NCI-H82 (cell line): ENCODE measurements around the gene HOXD10.

Source experiments
- DNase-seq: peaks from one replicate; lab custom pipeline; 2025; lab: John Stamatoyannopoulos, UW

The HOXD10 gene

GRCh38 chr2:176136374-176137251 is 20.0 kb downstream of the HOXD10 start:
- peak; percentile 73 for DNase-seq

- no peak for DNase-seq
Measured at GRCh38 chr2:176137252-176137580, 20.6 kb downstream of the HOXD10 start.

- DNase-seq = no peak
Measured at GRCh38 chr2:176137906-176138305, 21.3 kb downstream of the HOXD10 start.

- DNase-seq = no peak
Measured at GRCh38 chr2:176138526-176138922, 21.9 kb downstream of the HOXD10 start.

- no peak for DNase-seq
Measured at GRCh38 chr2:176138923-176139660, 22.5 kb downstream of the HOXD10 start.

GRCh38 chr2:176139661-176140512 is 23.3 kb downstream of the HOXD10 start:
- no peak for DNase-seq

- peak; percentile 93 for DNase-seq
Measured at GRCh38 chr2:176140513-176141317, 24.1 kb downstream of the HOXD10 start.

GRCh38 chr2:176142281-176142680 is 25.7 kb downstream of the HOXD10 start:
- DNase-seq = no peak

GRCh38 chr2:176145085-176145969 is 28.7 kb downstream of the HOXD10 start:
- DNase-seq = no peak

- DNase-seq = no peak
Measured at GRCh38 chr2:176146101-176146500, 29.5 kb downstream of the HOXD10 start.

GRCh38 chr2:176146645-176147044 is 30.1 kb downstream of the HOXD10 start:
- DNase-seq = no peak

GRCh38 chr2:176147210-176147799 is 30.7 kb downstream of the HOXD10 start:
- DNase-seq = no peak

GRCh38 chr2:176147800-176148496 is 31.4 kb downstream of the HOXD10 start:
- no peak for DNase-seq

GRCh38 chr2:176148751-176149421 is 32.3 kb downstream of the HOXD10 start:
- DNase-seq = no peak

GRCh38 chr2:176149481-176149938 is 32.9 kb downstream of the HOXD10 start:
- no peak for DNase-seq

GRCh38 chr2:176149939-176150583 is 33.5 kb downstream of the HOXD10 start:
- no peak for DNase-seq

- no peak for DNase-seq
Measured at GRCh38 chr2:176150584-176151441, 34.2 kb downstream of the HOXD10 start.
